Right lobe of liver (tissue), 4 donors: ENCODE results near the gene COX20.

Experiments
- POLR2A ChIP-seq: fragments of 450-650 bp; IDR thresholded peaks from one replicate; pipeline ENCODE4 v1.6.1; 2017; ENCODE audit warnings: antibody characterized with exemption, mild to moderate bottlenecking
- TF ChIP-seq, protein P1 (sequence below), 4 donors: fragments of 200-600 bp in 3 of 4; fragments of 450-650 bp in 1 of 4; IDR thresholded peaks; one replicate each; pipeline versions ENCODE4 v1.5.1 to v1.8.0; 2016 to 2022; ENCODE audit warnings: antibody characterized with exemption in 4 of 4, mild to moderate bottlenecking in 2 of 4
- donor health status: DM: no; HTN: no; CAD: no.
- donor health status: DM: no; HTN: no; CAD: no.
- donor health status: DM: no; HTN: yes; CAD: no.

DNA sequence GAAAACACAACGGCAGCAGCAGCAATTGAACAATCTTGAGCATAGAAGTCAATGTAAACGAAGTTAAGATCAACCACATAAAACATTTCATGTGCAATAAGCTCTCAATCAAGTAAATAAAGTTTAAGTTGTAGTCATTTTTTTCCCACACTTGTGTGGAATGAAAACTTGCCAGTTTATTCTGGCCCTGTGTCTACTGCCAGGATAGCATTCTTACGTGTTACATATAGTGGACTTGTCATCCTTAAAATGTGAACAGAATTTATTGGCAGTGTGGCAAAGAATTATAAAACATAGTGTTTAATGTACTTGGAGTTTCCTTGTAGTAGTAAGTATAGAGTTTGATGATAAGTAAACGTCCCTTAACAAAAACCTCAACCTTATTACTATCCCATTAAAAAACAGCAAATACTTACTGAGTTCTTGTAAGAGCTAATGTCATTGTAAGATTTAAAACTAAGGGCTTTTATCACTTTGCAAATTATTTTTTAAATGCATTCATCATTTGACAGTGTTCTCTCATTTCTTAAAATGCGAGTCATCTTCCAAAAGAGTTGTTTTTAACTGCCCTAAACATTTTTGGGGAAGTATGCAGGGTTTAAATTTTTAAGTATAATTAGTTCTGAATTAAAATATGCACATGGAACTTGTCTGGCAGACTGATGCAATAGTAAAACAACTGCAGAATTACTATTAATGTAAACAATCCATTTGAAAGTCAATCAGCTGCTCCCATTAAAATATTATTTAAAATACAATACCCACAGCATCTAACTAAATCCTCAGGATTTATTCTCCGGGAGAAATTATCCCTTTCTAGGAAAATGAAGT, 7.9 kb downstream of the COX20 start:
- TF ChIP-seq, protein P1, sequence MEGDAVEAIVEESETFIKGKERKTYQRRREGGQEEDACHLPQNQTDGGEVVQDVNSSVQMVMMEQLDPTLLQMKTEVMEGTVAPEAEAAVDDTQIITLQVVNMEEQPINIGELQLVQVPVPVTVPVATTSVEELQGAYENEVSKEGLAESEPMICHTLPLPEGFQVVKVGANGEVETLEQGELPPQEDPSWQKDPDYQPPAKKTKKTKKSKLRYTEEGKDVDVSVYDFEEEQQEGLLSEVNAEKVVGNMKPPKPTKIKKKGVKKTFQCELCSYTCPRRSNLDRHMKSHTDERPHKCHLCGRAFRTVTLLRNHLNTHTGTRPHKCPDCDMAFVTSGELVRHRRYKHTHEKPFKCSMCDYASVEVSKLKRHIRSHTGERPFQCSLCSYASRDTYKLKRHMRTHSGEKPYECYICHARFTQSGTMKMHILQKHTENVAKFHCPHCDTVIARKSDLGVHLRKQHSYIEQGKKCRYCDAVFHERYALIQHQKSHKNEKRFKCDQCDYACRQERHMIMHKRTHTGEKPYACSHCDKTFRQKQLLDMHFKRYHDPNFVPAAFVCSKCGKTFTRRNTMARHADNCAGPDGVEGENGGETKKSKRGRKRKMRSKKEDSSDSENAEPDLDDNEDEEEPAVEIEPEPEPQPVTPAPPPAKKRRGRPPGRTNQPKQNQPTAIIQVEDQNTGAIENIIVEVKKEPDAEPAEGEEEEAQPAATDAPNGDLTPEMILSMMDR (IDR thresholded peaks at IDR 0.05) = no peak
- TF ChIP-seq POLR2A = no peak
